Subcutaneous adipose tissue (tissue), 4 donors: ENCODE data around the gene SKAP1. TPM values are rescaled to one million over a fixed set of nuclear protein-coding genes. Genes with fewer than 3 reads are reported as not detected.

ENCODE experiments used
- total RNA-seq, 4 donors: library from RNA; depleted of rRNA; stranded (reverse); fragments of >200 nt; gene quantifications; one replicate each; pipeline ENCODE4 v1.1.0, GENCODE V29; 2016
- TF ChIP-seq, protein P1 (sequence below): fragments of 450-650 bp; IDR thresholded peaks from one replicate; pipeline ENCODE4 v1.5.1; 2016; ENCODE audit warnings: low read depth, mild to moderate bottlenecking, control low read depth, antibody characterized with exemption, moderate library complexity

SKAP1 gene
- total RNA-seq, 4 donors from 2014 or later, result 2.5 to 3.9 (median 3.1) TPM; not detected in 1

DNA sequence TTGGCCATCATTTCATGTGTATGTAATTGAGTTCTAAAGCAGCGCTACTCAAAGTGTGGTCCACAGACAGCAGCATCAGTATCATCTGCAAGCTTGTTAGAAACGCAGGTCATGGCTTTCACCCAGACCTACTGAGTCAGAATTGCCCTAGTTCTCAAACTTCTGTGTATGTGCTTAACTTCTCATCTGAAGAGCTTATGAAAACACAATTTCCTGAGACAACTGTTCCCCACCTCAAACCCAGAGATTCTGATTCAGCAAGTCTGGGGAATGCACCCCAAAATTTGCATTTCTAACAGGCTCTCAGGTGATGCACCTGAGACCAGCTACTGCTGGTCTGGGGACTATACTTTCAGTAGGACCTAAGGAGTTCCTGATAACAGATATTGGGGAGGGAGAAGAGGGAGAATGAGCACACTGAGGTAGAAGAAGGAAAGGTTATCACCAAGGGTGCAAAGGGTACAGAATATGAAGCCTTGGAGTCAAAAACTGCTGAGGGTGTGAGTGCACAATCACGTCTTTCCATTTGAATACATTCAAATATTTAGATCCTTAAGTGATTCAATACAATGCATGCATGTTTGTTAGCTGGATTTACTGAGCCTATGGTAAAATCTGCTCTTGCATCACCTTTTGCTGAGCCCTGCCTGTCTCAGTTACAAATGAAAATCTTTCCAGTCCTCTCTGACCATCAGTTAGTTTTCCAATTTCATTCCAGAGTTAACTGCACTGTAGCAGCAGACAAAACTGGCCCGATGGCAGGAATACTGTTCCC, 29.2 kb upstream of the SKAP1 start:
- TF ChIP-seq, protein P1, sequence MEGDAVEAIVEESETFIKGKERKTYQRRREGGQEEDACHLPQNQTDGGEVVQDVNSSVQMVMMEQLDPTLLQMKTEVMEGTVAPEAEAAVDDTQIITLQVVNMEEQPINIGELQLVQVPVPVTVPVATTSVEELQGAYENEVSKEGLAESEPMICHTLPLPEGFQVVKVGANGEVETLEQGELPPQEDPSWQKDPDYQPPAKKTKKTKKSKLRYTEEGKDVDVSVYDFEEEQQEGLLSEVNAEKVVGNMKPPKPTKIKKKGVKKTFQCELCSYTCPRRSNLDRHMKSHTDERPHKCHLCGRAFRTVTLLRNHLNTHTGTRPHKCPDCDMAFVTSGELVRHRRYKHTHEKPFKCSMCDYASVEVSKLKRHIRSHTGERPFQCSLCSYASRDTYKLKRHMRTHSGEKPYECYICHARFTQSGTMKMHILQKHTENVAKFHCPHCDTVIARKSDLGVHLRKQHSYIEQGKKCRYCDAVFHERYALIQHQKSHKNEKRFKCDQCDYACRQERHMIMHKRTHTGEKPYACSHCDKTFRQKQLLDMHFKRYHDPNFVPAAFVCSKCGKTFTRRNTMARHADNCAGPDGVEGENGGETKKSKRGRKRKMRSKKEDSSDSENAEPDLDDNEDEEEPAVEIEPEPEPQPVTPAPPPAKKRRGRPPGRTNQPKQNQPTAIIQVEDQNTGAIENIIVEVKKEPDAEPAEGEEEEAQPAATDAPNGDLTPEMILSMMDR, result no peak

DNA sequence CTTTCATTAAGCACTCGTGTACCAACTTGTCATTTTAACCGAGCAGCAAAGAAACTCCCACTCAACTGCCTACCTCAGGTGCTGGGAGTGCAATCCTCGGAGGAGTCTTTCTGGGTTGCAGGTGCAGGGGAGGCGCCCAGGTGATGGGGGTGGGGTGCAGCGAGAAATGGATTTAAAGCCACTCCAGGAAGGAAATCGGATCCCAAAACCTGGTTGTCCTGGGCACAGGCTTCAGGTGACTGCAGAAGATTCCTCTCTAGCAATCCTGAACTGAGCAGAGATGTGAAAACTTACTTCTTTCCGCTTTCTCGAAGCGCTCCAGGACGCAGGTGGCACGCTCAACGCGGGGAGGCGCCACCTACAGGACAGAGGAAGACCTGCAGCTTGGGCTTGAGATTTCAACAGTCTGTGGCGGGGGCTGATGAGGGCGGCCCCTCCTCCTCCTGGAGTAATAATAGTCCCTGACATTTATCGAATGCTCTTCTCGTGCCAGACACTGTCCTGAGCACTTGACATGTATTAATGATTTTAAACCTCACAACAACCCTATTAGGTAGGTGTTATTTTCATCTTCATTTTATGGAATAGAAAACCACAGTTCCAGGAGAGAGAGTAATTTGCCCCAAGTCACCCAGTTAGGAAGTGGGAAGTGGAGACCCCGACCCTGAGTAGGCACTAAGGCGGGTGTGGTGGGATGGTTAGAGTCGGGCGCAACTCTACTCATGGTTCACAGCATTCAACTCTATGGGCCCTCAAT, 27.2 kb upstream of the SKAP1 start:
- TF ChIP-seq, protein P1, result no peak

DNA sequence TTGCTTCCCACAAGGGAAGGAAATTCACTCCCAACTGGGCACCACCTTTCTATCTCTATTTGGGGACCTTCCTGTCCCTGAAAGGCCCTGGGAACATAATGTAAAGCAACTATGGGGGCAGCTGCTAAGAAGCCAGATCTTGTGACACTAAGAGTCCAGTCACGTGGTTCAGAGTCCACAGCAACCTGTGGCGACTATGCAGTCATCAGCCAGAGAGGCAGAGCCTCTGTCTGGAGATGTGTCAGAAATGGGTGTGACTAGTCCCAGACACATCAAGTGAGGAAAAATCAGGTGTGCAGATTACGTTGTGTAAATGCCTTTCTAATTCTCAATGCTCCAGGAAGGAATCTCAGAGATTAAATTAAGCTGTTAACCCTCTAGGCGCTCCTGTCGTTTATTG, 26.6 kb upstream of the SKAP1 start:
- TF ChIP-seq, protein P1, result no peak

DNA sequence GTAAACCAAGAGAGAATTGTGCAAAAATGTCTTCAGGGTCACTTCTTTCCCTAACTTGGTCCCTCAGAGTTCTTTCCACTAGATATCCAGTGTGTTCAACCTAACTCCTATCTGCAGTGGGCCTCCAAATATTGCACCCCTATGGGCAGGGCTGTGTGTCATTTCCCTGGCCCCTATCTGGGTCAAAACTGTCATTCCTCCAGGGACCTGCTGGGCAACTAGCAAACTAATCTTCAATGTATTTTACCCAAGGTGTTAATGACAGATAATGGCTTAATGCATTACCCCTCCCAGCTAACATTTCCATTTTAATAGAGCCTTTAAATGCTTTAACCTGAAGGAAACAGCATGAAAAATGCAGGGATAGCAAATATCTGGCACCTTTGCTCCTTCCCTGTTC, 25.8 kb upstream of the SKAP1 start:
- TF ChIP-seq, protein P1, result no peak

DNA sequence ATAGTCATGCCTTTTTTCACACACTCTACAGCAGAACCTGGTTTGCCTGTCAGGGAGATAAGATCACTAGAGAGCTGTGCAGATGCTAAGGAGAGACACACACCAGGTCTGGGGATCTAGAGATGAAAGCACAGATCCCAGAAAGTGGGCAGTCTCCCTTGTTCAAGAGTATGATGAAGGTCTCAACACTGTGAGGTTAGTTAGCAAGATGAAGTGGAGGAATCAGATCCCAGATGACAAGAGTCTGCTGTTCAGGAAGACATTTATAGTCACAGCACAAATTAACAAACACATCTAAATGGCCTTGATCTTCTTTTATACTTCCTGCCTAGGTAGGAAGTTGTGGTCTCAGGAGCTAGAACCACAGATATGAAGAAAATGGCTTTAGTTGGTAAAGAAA, 23.4 kb upstream of the SKAP1 start:
- TF ChIP-seq, protein P1, result no peak

DNA sequence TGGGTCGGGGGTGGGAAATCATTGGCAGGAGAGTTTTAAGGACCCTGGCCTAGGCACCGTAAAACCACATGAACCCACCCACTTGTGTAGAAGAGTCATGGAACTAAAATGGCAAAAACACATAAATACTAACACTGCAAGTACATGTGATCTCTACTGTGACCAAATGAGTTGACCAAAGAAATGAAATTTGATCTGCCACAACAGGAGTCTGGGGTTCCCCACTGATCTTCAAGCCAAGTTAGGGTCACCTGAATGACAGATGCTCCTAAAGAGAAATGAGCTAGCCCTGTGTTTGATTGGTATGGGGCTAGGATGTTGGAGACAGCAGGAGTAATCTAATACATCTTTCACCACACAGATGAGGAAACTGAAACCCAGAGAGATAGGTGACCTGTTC, 21.5 kb upstream of the SKAP1 start:
- TF ChIP-seq, protein P1, result no peak

DNA sequence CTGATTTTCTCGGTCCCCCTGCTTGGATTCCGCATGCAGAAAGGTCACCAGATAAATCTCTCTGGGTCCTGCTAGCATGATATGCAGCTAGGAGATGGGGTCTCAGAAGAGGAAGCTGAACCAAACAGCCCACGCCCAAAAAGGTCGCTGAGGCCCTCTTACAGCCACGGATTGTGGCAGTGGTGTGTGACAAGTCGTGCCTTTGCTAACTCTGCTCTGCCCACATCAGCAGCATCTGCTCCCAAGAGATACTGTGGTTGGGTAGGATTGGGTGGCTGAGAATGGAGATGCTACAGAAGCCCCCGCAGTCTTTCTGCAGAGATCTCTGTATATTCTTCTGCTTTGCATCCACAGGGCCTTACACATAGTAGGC, 15.2 kb upstream of the SKAP1 start:
- TF ChIP-seq, protein P1, result no peak
